K562 (cell line): ENCODE measurements around the gene NRXN2. TPM values are rescaled to one million over a fixed set of nuclear protein-coding genes. Genes with fewer than 3 reads are reported as not detected.

Experiments used
- BCLAF1 ChIP-seq, 2 experiments: fragments of 450-650 bp in 1 of 2; IDR thresholded peaks; 2 replicates each; pipeline ENCODE4 v1.6.1; 2011 to 2017; ENCODE audit warnings: low read depth in 2 of 2, antibody characterized with exemption in 1 of 2, borderline replicate concordance in 1 of 2, low read length in 1 of 2, mild to moderate bottlenecking in 1 of 2, mixed read lengths in 1 of 2; ENCODE audit not compliant: control insufficient read depth in 1 of 2
- CEBPG ChIP-seq, 3 experiments: fragments of 200-800 bp in 1 of 3; sonication (Bioruptor generic) in 1 of 3; sonication (generic) in 1 of 3; formaldehyde crosslinking in 1 of 3; IDR thresholded peaks in 2 of 3; conservative IDR thresholded peaks in 1 of 3; 2 replicates each; pipeline versions ENCODE4 v1.6.1 to v1.8.0; 2016 to 2022; ENCODE audit warnings: missing compliant biosample characterization in 2 of 3, missing genetic modification characterization in 2 of 3, mild to moderate bottlenecking in 1 of 3, missing genetic modification reagents in 1 of 3
- COPS2 ChIP-seq: fragments of 450-650 bp; conservative IDR thresholded peaks from 2 replicates; pipeline ENCODE4 v1.6.1; 2016; ENCODE audit warnings: mild to moderate bottlenecking, moderate library complexity
- CREBBP ChIP-seq: IDR thresholded peaks from one replicate; pipeline ENCODE4 v1.6.1; 2012; ENCODE audit warnings: low read depth, mild to moderate bottlenecking, control low read depth, inconsistent platforms, low read length
- ELF4 ChIP-seq: fragments of 450-650 bp; formaldehyde crosslinking; IDR thresholded peaks from 2 replicates; pipeline ENCODE4 v1.4.0; 2022; ENCODE audit warnings: missing genetic modification characterization
- ETV5 ChIP-seq: sonication (generic); formaldehyde crosslinking; IDR thresholded peaks from 2 replicates; pipeline ENCODE4 v1.4.0; 2020; ENCODE audit warnings: low read depth, mild to moderate bottlenecking, missing genetic modification reagents
- FOXM1 ChIP-seq, 2 experiments: fragments of 450-650 bp in 1 of 2; sonication (generic) in 1 of 2; formaldehyde crosslinking in 1 of 2; IDR thresholded peaks; 2 replicates each; pipeline versions ENCODE4 v1.6.1 to v1.9.0; 2017 to 2022; ENCODE audit warnings: low read depth in 2 of 2, mild to moderate bottlenecking in 2 of 2, missing genetic modification reagents in 1 of 2, moderate library complexity in 1 of 2
- HDAC8 ChIP-seq: fragments of 450-650 bp; IDR thresholded peaks from 2 replicates; pipeline ENCODE4 v1.6.1; 2016; ENCODE audit warnings: mild to moderate bottlenecking, missing genetic modification characterization, moderate library complexity, missing compliant biosample characterization
- KDM2B ChIP-seq: fragments of 250-450 bp; sonication (Bioruptor Pico); IDR thresholded peaks from 2 replicates; pipeline ENCODE4 v1.8.0; 2021; ENCODE audit warnings: mild to moderate bottlenecking, moderate library complexity
- NCOA2 ChIP-seq, 2 experiments: fragments of 450-650 bp; IDR thresholded peaks; 2 replicates each; pipeline ENCODE4 v1.6.1; 2018; ENCODE audit warnings: mild to moderate bottlenecking in 2 of 2, moderate library complexity in 1 of 2; ENCODE audit not compliant: partially characterized antibody in 2 of 2
- NCOA6 ChIP-seq: fragments of 450-650 bp; IDR thresholded peaks from 2 replicates; pipeline ENCODE4 v1.6.1; 2017; ENCODE audit warnings: mild to moderate bottlenecking
- NFATC3 ChIP-seq: fragments of 450-650 bp; IDR thresholded peaks from 2 replicates; pipeline ENCODE4 v1.6.1; 2017; ENCODE audit warnings: mild to moderate bottlenecking
- PCBP2 ChIP-seq: fragments of 200-400 bp; formaldehyde crosslinking; IDR thresholded peaks from 2 replicates; pipeline ENCODE4 v1.6.1; 2018; ENCODE audit warnings: low read length, low read depth, mild to moderate bottlenecking, moderate library complexity; ENCODE audit not compliant: poor library complexity, severe bottlenecking
- RNF219 ChIP-seq: fragments of 250-450 bp; sonication (Bioruptor Pico); IDR thresholded peaks from 2 replicates; pipeline ENCODE4 v1.5.0; 2022; ENCODE audit warnings: mild to moderate bottlenecking
- SAFB ChIP-seq: fragments of 200-400 bp; formaldehyde crosslinking; IDR thresholded peaks from 2 replicates; pipeline ENCODE4 v1.6.1; 2017; ENCODE audit warnings: low read depth, low read length, borderline replicate concordance
- SP1 ChIP-seq: sonication (generic); formaldehyde crosslinking; IDR thresholded peaks from 2 replicates; pipeline ENCODE4 v1.8.1; 2022; ENCODE audit warnings: mild to moderate bottlenecking, missing genetic modification reagents
- SRSF1 ChIP-seq: fragments of 200-400 bp; formaldehyde crosslinking; IDR thresholded peaks from 2 replicates; pipeline ENCODE4 v1.6.1; 2017; ENCODE audit warnings: mild to moderate bottlenecking, low read depth, low read length, moderate library complexity
- THRA ChIP-seq: fragments of 450-650 bp; IDR thresholded peaks from 2 replicates; pipeline ENCODE4 v1.6.1; 2017; ENCODE audit warnings: mild to moderate bottlenecking, moderate library complexity
- WHSC1 ChIP-seq: IDR thresholded peaks from one replicate; pipeline ENCODE4 v1.6.1; 2012; ENCODE audit warnings: low read length, control low read depth, inconsistent platforms
- ZNF12 ChIP-seq: sonication (generic); formaldehyde crosslinking; IDR thresholded peaks from 2 replicates; pipeline ENCODE4 v1.4.0; 2020; ENCODE audit warnings: mild to moderate bottlenecking, missing genetic modification reagents
- polyA plus RNA-seq, 8 experiments: library from polyadenylated mRNA; depleted of rRNA in 4 of 8; stranded (reverse) in 5 of 8; unstranded in 3 of 8; fragments of >200 nt; fragmentation: Nextera tagmentation in 2 of 8; fragmentation: Illumina TruSeq in 1 of 8; extraction: Ambion mirVana in 2 of 8; extraction: Trizol in 1 of 8; gene quantifications; 2 replicates each; pipeline versions ENCODE4 v1.2.1 to v1.2.3, GENCODE V29; 2011 to 2014; ENCODE audit warnings: inconsistent platforms in 1 of 8, missing spikeins in 1 of 8
- total RNA-seq, 7 experiments: library from RNA; depleted of rRNA in 6 of 7; stranded (reverse); fragments of >200 nt in 6 of 7; fragmentation: Illumina TruSeq in 2 of 7; extraction: Trizol in 2 of 7; gene quantifications; 2 replicates each; pipeline versions ENCODE4 v1.2.1 to v1.2.3, GENCODE V29; 2011 to 2021; ENCODE audit warnings: low replicate concordance in 1 of 7

NRXN2 gene
- total and polyA plus RNA-seq, 9 of the 15 experiments (the other 6 are each of a cell fraction or from before 2014, with no cell fraction given): 0.07 to 0.47 (median 0.15) TPM; not detected in 4

- no peak for TF ChIP-seq PCBP2
- TF ChIP-seq WHSC1: no peak
- no peak for TF ChIP-seq NFATC3
- no peak for TF ChIP-seq NCOA2 (IDR thresholded peaks at IDR 0.05; ENCODE audit: partially characterized antibody in 2 of 2)
- TF ChIP-seq CREBBP: no peak
- TF ChIP-seq CEBPG (CRISPR knock-in tag; IDR thresholded peaks at IDR 0.05): no peak; the same call in 1 of the 2 replicates
- no peak for TF ChIP-seq CEBPG (tag; conservative IDR thresholded peaks at IDR 0.05 in 1 of 2, IDR thresholded peaks at IDR 0.05 in 1 of 2)
- TF ChIP-seq BCLAF1 (IDR thresholded peaks at IDR 0.05; ENCODE audit: borderline replicate concordance in 1 of 2, control insufficient read depth in 1 of 2, low read depth in 2 of 2, low read length in 1 of 2): no peak
- TF ChIP-seq KDM2B (CRISPR knock-in tag): peak; percentile 22; the same call in 1 of the 2 replicates
- TF ChIP-seq ZNF12: no peak
- TF ChIP-seq FOXM1 (IDR thresholded peaks at IDR 0.05; ENCODE audit: low read depth): no peak; the same call in 1 of the 2 replicates
- no peak for TF ChIP-seq FOXM1 (CRISPR knock-in tag; IDR thresholded peaks at IDR 0.05; ENCODE audit: low read depth)
- TF ChIP-seq SP1: no peak; the same call in 1 of the 2 replicates
- peak; percentile 81; the same call in 1 of the 2 replicates for TF ChIP-seq SAFB
- no peak for TF ChIP-seq COPS2
- no peak for TF ChIP-seq ELF4 (CRISPR knock-in tag)
- TF ChIP-seq THRA: no peak
- no peak for TF ChIP-seq SRSF1
- TF ChIP-seq ETV5 (CRISPR knock-in tag): no peak
- no peak for TF ChIP-seq NCOA6
- TF ChIP-seq RNF219 (CRISPR knock-in tag): no peak
- no peak for TF ChIP-seq HDAC8 (tag)
These were observed 20.9 kb upstream of the NRXN2 start, which contains the start of gene RASGRP2 (continued) for GRCh38 chr11:64743591-64744543.
